ENCODE data around the gene LCNL1.

LCNL1 gene

DNA sequence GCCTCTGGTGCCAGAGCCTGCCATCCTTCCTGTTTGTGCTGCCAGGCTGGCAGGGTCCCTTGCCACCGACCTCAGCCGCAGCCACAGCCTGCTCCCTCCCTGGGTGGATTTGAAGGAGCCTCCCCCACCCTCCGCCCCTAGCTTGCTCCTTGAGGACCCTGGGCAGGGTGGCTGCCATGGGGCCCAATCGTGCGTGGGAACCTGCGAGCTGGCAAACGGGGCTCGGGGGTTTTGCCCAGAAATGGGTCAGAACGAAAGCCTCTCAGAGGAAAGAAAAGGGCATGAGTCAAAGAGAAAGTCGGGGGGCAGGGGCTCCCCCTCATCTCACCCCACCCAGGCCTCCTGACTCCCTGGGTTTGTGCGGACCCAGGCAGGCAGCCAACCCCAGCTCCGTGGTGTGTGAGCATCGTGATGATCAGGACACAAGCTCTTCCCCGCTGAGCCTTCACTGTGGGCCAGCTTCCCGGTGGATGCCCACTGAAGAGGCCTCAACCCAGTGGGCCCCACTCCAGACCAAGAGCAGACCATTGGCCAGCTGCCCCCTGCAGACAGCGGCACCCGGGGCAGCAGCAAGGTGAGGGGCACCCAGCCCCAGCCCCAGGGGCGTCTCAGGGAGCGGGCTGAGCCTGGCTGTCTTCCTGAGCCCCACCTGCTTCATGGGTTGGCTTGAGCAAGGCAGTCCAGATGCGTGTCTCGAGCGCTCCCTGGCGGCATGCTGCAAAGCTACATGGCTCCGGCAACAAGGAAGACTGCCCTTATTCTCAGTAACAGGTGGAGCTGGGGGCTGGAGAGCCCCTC is 52.1 kb downstream of the LCNL1 start:
- Mint-ChIP-seq H3K27me3 (peaks cover 21% of the 10 kb centered on the region), H3K27ac (peak overlapping the region; percentile 91), H3K4me1 (peaks cover 49% of the 10 kb centered on the region), H3K4me3 (peak overlapping the region; percentile 61), H3K9me3 (no peaks in the 10 kb centered on the region), H3K36me3 (peaks cover 2% of the 10 kb centered on the region)
- DNase-seq, result peak; percentile 93
- CTCF ChIA-PET, result interaction anchor here (0.7 to 2.9 kb wide), 40 partner anchors 9 to 274 kb away, joined by 3 to 39 read pairs (median 5); partner anchors contain the start of genes C8G, CLIC3, FBXW5 and NPDC1
